Stromal cell of bone marrow (primary cell): Measurements from ENCODE around the gene MMAA.
A peak's percentile ranks its signal among the peaks of the same experiment; 100 is the strongest.
"Not testable (repeated sequence)": the region's sequence is repeated elsewhere in the genome, so short reads cannot be mapped to it uniquely, and the experiment has no call there.

Experiments
- DNase-seq: peaks from one replicate; pipeline ENCODE4 v3.0.0-alpha.2; 2012; ENCODE audit warnings: low read depth

MMAA gene

DNA sequence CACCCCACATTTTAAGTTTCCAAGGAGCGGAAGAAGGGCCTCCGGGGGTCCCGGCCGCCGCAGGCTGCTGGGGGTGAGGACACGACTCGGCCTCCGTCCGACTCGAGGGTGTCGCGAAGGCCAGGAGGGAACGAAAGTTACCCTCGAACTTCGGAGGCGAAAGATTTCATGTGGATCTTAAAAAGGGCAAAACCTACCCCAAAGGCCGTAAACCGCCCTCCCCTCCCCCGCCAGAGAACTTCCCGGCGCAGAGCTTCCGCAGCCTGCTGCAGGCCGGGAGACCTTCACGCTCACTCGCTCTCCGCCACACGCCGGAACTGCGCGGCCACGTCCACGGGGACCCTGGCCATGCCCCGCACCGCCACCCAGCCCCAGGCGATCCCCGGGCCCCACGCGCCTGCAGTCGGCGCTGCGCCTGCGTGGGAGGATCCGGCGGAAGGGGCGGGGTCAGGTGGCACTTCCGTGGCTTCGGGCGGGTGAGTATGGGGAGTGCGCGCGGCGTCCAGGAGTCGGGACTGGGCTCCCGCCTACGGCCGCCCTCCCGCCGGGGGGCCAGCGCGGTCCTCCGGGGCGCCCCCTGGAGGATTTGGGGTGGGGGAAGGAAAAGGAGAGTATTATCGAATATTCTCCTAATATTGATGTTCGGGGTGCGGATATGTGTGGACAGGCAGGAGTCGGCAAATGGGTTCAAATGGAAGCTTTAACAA is at the start of gene MMAA:
Gene MMAA (plus strand): TSS at position 454 of the 707 bp plus-strand sequence. CDS start 19,755 bp downstream, outside the sequence.
- peak; percentile 81 for DNase-seq

- not testable (repeated sequence) for DNase-seq
These were observed 44.6 kb upstream of the MMAA start for GRCh38 chr4:145574546-145574945.

DNA sequence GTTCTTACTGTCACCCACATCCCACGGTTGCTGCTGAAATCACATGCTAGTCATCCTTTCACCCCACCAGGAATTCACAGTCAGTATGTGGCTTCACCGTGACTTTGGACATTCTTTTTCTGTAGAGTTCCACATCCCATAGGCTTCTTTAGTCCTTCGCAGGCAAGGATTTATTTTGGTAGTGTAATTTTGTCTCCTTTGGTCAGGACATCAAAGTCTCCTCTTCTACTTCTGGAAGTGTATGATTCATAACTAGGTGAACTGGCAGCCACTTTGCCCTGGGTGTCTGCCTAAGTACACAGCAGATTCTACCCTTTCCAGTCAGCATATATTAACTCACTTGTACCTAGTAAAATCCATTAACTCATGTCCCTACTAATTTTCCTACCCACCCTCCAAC is 38.3 kb upstream of the MMAA start:
- no peak for DNase-seq

GRCh38 chr4:145583191-145584055 is 35.8 kb upstream of the MMAA start:
- no peak for DNase-seq

DNA sequence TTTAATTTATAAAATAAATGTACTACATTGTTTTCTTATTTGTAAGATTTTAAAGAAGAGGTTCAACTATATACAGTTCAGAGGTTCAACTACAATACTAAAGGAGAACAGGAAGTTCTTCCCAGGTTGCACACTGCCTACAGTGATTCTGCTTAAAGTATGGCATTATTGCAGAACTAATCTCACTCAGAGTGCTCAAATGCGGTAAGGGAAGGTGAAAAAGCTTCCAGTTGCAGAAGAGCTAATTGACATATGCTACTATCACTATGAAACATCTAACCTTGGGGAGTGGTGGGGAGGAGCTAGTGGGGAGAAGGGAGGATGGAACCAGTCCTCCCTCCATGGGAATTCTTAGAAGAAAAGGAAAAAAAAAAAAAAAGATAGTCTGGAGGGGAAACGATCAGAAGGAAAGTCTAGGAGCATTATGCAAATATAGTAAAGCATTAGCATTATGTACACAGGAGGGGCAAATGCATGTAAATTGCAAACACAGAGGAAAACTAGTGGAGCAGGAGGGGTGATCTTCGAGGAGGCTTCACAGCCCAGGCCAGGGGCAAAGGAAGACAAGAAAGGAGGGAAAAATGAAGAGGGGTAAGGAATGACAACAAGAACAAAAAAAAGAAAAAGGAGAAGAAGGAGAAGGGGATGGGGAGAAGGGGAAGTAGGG is 32.0 kb upstream of the MMAA start:
- no peak for DNase-seq

- not testable (repeated sequence) for DNase-seq
These were observed 29.8 kb upstream of the MMAA start for GRCh38 chr4:145589381-145589780.

DNA sequence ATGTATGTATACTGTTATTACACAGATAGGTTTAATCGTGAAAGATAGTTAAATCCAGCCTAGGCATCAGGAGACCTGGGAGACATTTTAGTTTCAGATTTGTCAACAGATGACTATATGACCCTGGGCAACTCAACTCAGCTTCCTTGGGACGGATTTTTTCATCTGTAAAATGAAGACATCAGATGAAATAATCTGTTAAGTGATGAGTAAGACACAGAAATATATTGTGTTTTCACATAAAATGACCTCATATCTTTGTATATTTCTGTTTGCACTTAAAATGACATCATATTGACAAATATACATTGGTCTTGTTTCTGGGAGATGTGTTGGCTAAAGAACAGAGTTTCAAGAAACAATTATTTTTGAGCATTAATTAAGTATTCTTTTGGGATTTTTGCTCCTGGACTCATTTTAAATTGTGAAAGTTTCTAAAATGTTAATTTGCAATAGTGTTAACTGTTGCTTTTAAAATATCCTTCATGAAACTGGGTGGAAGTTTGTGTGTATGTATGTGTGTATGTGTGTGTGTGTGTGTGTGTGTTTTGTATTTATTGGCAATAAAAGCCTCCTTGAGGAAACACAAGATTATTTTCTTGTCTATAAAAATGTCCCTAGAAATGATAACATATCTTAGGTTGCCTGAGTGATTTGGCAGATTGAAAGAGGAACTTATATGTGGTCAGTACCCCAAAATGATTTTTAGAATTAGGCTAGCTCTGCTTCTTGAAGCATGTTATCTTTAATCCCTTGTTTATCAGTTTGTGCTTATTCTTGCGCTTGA is 29.1 kb upstream of the MMAA start:
- DNase-seq, result no peak

GRCh38 chr4:145602129-145602760 is 16.9 kb upstream of the MMAA start:
- no peak for DNase-seq

- DNase-seq, result no peak
These were observed 13.2 kb upstream of the MMAA start for GRCh38 chr4:145605941-145606340.

DNA sequence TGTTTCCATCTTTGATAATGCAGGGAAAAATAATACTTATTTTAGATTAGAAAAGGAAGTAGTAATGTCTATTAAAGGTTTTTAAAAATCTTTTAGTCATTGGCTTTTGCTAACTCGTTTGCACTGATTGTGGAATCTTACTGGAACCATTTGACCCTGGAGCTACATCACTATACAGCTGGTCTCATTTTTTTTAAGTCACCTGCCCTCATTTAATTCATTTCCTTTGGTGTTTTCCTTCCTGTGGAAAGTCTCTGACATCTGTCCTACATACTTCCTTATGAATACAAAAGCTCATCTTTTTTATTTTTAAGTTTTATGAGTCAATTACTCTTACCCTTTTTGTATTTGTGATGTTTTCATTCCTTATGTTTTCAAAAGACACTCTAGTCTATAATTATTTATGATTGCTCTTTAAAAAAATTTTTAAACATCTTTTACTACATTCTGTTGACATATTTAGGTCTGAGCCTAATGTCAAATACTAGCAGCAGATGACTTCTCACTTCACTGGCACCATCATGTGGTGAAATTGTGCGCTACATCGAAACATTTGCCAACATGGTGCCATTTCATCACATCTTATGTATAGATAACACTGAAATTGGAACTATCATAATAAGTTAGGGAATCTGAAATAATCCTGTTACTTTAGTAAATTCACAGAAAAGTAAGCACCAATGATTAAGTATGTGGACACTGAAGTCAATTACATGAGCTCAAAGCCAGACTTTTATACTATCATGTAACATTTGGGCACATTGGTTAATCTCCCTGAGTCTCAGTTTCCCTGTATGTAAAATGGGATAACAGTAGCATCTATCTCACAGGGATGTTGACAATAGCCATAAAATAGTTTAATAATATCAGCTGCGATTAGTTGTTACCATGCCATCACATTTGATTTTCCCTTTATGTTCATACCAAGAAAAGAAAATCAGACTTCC is 9.4 kb upstream of the MMAA start:
- peak; percentile 49 for DNase-seq

DNA sequence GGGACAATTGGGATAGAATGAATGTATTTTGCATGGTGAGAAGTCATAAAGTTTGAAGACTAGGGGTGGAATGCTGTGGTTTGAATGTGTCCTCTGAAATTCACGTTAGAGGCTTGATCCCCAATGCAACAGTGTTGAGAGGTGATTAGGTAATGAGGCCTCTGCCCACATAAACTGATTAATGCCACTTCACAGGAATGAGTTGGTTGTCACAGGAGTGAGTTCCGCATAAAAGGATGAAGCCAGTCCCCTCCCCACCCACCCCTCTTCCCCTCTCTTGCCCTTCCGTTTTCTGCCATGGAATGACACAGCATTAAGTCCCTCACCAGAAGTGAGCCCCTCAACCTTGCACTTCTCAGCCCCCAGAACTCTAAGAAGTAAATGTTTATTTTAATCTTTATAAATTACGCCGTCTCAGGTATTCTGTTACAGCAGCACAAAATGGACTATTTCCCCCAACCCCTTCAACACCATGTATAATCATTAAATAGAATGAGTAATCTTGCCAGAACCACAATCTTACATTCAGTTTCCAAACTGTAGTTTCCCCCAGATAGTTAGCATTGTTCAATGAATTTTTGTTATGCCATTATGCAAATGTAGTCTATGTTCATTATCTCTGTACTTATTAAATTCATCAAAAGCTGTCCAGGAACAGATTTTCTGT is 5.5 kb upstream of the MMAA start:
- no peak for DNase-seq

DNA sequence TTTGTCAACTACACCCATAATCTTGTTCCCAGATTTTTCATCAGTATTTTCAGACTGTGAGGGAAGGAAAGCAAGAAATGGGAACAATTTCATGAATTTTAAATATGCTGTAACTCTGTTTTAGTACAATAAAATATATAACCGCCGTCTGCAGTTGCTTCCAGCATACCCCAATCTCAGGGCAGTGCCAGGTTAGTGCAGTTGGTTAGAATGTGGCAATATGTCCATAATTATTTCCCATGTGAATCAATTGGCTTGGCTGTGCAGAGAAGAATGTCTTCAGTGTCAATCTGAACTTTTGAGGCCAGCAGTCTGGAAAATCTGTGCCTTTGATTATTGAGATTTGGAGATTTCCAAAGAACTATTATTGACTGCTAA is 5.0 kb upstream of the MMAA start:
- DNase-seq, result no peak

- DNase-seq, result no peak
These were observed 814 bp upstream of the MMAA start for GRCh38 chr4:145618210-145618931.

GRCh38 chr4:145619639-145619996 is 433 bp downstream of the MMAA start:
- DNase-seq, result peak; percentile 44

DNA sequence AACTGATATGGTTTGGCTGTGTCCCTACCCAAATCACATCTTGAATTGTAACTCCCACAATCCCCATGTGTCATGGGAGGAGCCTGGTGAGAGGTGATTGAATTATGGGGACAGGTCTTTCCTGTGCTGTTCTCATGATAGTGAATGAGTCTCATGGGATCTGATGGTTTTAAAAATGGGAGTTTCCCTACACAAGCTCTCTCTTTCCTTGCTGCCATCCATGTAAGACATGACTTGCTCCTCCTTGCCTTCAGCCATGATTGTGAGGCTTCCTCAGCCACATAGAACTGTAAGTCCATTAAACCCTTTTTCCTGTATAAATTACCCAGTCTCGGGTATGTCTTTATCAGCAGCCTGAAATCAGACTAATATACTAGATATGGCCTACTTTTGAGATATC is 2.9 kb downstream of the MMAA start:
- DNase-seq, result not testable (repeated sequence)

GRCh38 chr4:145623831-145624230 is 4.6 kb downstream of the MMAA start:
- peak; percentile 28 for DNase-seq

- DNase-seq, result no peak
These were observed 6.8 kb downstream of the MMAA start for GRCh38 chr4:145625677-145626622.

GRCh38 chr4:145626623-145626982 is 7.4 kb downstream of the MMAA start:
- no peak for DNase-seq
